PC-9 (cell line): ENCODE results near the gene KIDINS220. TPM values are rescaled to one million over a fixed set of nuclear protein-coding genes. Genes with fewer than 3 reads are reported as not detected.

Experiments
- BruUV-seq: library from RNA; stranded (reverse); fragments of 400-500 nt; replicated peaks from 2 replicates; lab custom pipeline; 2021; lab: Mats Ljungman, UMichigan
- CTCF ChIA-PET: fragments of 300-600 bp; sonication (Branson Sonifier 250); formaldehyde crosslinking; loops from one replicate; lab custom pipeline; 2022; ENCODE audit warnings: antibody characterized with exemption; lab: Charles Lee
- POLR2A ChIA-PET: fragments of 300-600 bp; sonication (Branson Sonifier 250); formaldehyde crosslinking; loops from one replicate; lab custom pipeline; 2022; ENCODE audit warnings: antibody characterized with exemption; ENCODE audit not compliant: unreplicated experiment; lab: Charles Lee
- DNase-seq, 2 experiments: peaks; one replicate each; pipeline versions ENCODE4 v3.0.0 to v3.0.0-alpha.2; 2015 to 2022; ENCODE audit warnings: mixed read lengths in 1 of 2
- H2AFZ ChIP-seq: fragments of 200-600 bp; sonication (generic); 2 replicates; pipeline ENCODE4 v1.8.1; 2017; ENCODE audit warnings: antibody characterized with exemption
- H3F3A ChIP-seq: fragments of 200-600 bp; sonication (generic); 2 replicates; pipeline ENCODE4 v1.8.1; 2017; ENCODE audit warnings: antibody characterized with exemption, mild to moderate bottlenecking, low read depth; ENCODE audit not compliant: insufficient read depth
- H3K27ac ChIP-seq: fragments of 200-600 bp; sonication (generic); 2 replicates; pipeline ENCODE4 v1.6.1; 2016; ENCODE audit warnings: mixed run types
- H3K27me3 ChIP-seq: fragments of 200-600 bp; sonication (generic); 2 replicates; pipeline ENCODE4 v1.6.1; 2016; ENCODE audit warnings: low read depth, mixed run types; ENCODE audit not compliant: insufficient read depth
- H3K36me3 ChIP-seq: fragments of 200-600 bp; sonication (generic); 2 replicates; pipeline ENCODE4 v1.6.1; 2016; ENCODE audit warnings: low read depth, mixed run types
- H3K4me1 ChIP-seq: fragments of 200-600 bp; sonication (generic); replicated peaks from 2 replicates; pipeline ENCODE4 v1.6.1; 2016; ENCODE audit warnings: mixed run types; ENCODE audit not compliant: insufficient read depth
- H3K4me2 ChIP-seq: fragments of 200-600 bp; sonication (generic); 2 replicates; pipeline ENCODE4 v1.6.1; 2017; ENCODE audit warnings: mixed run types
- H3K4me3 ChIP-seq: fragments of 200-600 bp; sonication (generic); 2 replicates; pipeline ENCODE4 v1.6.1; 2016; ENCODE audit warnings: mixed run types
- H3K79me2 ChIP-seq: fragments of 200-600 bp; sonication (generic); 2 replicates; pipeline ENCODE4 v1.6.1; 2017; ENCODE audit warnings: low read depth, mixed run types
- H3K9me2 ChIP-seq: fragments of 200-600 bp; sonication (generic); 2 replicates; pipeline ENCODE4 v1.8.1; 2017; ENCODE audit warnings: mild to moderate bottlenecking; ENCODE audit not compliant: insufficient read depth
- H3K9me3 ChIP-seq: fragments of 200-600 bp; sonication (generic); 2 replicates; pipeline ENCODE4 v1.8.1; 2016; ENCODE audit warnings: low read depth; ENCODE audit not compliant: insufficient read depth
- H4K20me1 ChIP-seq: fragments of 200-600 bp; sonication (generic); 2 replicates; pipeline ENCODE4 v1.8.1; 2017; ENCODE audit not compliant: insufficient read depth
- CTCF ChIP-seq: fragments of 200-600 bp; sonication (generic); conservative IDR thresholded peaks from 2 replicates; pipeline ENCODE4 v1.6.1; 2017; ENCODE audit warnings: mixed run types, antibody characterized with exemption, mild to moderate bottlenecking, moderate library complexity
- EZH2 ChIP-seq: fragments of 200-600 bp; sonication (generic); IDR thresholded peaks from 2 replicates; pipeline ENCODE4 v1.8.0; 2017; ENCODE audit warnings: antibody characterized with exemption, low read depth
- intact Hi-C: fragments of 100-400 bp; cut with micrococcal nuclease; formaldehyde crosslinking; loops from one replicate; pipeline ENCODE4 v1.10.0; 2022; ENCODE audit not compliant: unreplicated experiment
- total RNA-seq: library from RNA; stranded (reverse); gene quantifications from 2 replicates; pipeline ENCODE4 v1.2.3, GENCODE V29; 2021

The KIDINS220 gene
- total RNA-seq, 1 experiment from 2014 or later = 13.9 TPM

- Histone ChIP-seq H3K27ac (no peak overlapping the region), H4K20me1 (no peaks in the 10 kb centered on the region), H3K27me3 (no peaks in the 10 kb centered on the region), H3K4me2 (no peak overlapping the region), H3K36me3 (no peaks in the 10 kb centered on the region), H3K79me2 (no peaks in the 10 kb centered on the region), H2AFZ (no peak overlapping the region), H3K9me3 (no peaks in the 10 kb centered on the region), H3F3A (no peaks in the 10 kb centered on the region), H3K4me3 (no peak overlapping the region), H3K9me2 (no peaks in the 10 kb centered on the region), H3K4me1 (no peaks in the 10 kb centered on the region)
- BruUV-seq = no TSS peak
- intact Hi-C loops = no loop called here
- ChIA-PET CTCF (no interaction called here), POLR2A (no interaction called here)
- TF ChIP-seq EZH2 = no peak
- TF ChIP-seq CTCF = no peak
- no peak for DNase-seq
These were observed 116.0 kb downstream of the KIDINS220 start for GRCh38 chr2:8721410-8721809.

- no peaks in the 10 kb centered on the region for H3K36me3 ChIP-seq
- TF ChIP-seq CTCF = no peak
- no peaks in the 10 kb centered on the region for H3K9me2 ChIP-seq
- no TSS peak for BruUV-seq
- H3K79me2 ChIP-seq = no peaks in the 10 kb centered on the region
- POLR2A ChIA-PET = no interaction called here
- DNase-seq = no peak
- H3K4me1 ChIP-seq = no peaks in the 10 kb centered on the region
- H3F3A ChIP-seq = no peaks in the 10 kb centered on the region
- no peaks in the 10 kb centered on the region for H3K27me3 ChIP-seq
- no peaks in the 10 kb centered on the region for H3K9me3 ChIP-seq
- no peak overlapping the region for H3K4me2 ChIP-seq
- no peaks in the 10 kb centered on the region for H4K20me1 ChIP-seq
- H3K27ac ChIP-seq = no peak overlapping the region
- intact Hi-C loops = no loop called here
- no peak overlapping the region for H2AFZ ChIP-seq
- no peak overlapping the region for H3K4me3 ChIP-seq
- CTCF ChIA-PET = no interaction called here
These were observed 116.7 kb downstream of the KIDINS220 start for GRCh38 chr2:8720741-8721140.

- Histone ChIP-seq H3K9me3 (no peaks in the 10 kb centered on the region), H3K27ac (no peak overlapping the region), H3K27me3 (no peaks in the 10 kb centered on the region), H2AFZ (no peak overlapping the region), H3K79me2 (no peaks in the 10 kb centered on the region), H3K4me3 (no peak overlapping the region), H3K9me2 (no peaks in the 10 kb centered on the region), H3K4me2 (no peak overlapping the region), H3K36me3 (no peaks in the 10 kb centered on the region), H3F3A (no peaks in the 10 kb centered on the region), H4K20me1 (no peaks in the 10 kb centered on the region), H3K4me1 (no peaks in the 10 kb centered on the region)
- DNase-seq = no peak
- TF ChIP-seq CTCF (no peak), EZH2 (no peak)
- ChIA-PET POLR2A (no interaction called here), CTCF (no interaction called here)
- BruUV-seq = no TSS peak
- intact Hi-C loops = no loop called here
These were observed 117.9 kb downstream of the KIDINS220 start for GRCh38 chr2:8719528-8719927.
